Testis (tissue), 2 donors: Measurements from ENCODE around the gene DCST2.

Experiments used
- POLR2A ChIP-seq: fragments of 450-650 bp; IDR thresholded peaks from one replicate; pipeline ENCODE4 v1.6.1; 2017; ENCODE audit warnings: antibody characterized with exemption, mild to moderate bottlenecking, moderate library complexity
- TF ChIP-seq, protein P1 (sequence below), 3 experiments: fragments of 450-650 bp in 2 of 3; fragments of 200-600 bp in 1 of 3; sonication (generic) in 1 of 3; IDR thresholded peaks; one replicate each; pipeline ENCODE4 v1.5.1; 2016 to 2019; ENCODE audit warnings: antibody characterized with exemption in 3 of 3, mild to moderate bottlenecking in 2 of 3, moderate library complexity in 1 of 3

DNA sequence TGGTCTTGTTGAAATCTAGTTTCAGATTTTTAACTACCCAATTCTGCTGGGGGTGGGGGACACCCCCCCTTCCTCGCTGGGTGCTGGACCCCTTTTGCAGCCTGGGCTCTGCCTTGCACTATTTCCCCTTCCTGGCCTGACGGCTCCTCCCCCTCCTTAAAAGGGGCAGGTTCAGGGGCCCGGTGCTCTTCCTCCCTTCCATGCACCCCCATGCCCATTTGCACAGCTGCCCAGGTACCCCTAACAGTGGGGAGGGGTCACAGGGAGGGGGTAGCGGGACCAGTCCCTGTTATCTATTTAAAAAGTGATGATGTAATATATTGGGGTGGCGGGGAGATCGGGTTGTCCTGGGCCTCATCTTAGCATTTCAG, 15.7 kb downstream of the DCST2 start:
- TF ChIP-seq, protein P1, sequence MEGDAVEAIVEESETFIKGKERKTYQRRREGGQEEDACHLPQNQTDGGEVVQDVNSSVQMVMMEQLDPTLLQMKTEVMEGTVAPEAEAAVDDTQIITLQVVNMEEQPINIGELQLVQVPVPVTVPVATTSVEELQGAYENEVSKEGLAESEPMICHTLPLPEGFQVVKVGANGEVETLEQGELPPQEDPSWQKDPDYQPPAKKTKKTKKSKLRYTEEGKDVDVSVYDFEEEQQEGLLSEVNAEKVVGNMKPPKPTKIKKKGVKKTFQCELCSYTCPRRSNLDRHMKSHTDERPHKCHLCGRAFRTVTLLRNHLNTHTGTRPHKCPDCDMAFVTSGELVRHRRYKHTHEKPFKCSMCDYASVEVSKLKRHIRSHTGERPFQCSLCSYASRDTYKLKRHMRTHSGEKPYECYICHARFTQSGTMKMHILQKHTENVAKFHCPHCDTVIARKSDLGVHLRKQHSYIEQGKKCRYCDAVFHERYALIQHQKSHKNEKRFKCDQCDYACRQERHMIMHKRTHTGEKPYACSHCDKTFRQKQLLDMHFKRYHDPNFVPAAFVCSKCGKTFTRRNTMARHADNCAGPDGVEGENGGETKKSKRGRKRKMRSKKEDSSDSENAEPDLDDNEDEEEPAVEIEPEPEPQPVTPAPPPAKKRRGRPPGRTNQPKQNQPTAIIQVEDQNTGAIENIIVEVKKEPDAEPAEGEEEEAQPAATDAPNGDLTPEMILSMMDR (IDR thresholded peaks at IDR 0.05) = no peak
- TF ChIP-seq POLR2A = no peak
